ENCODE results near the gene PUM2.
"Not testable (repeated sequence)": the region's sequence is repeated elsewhere in the genome, so short reads cannot be mapped to it uniquely, and the experiment has no call there.

GRCh38 chr2:20234597-20234996 is 116.0 kb downstream of the PUM2 start:
- not testable (repeated sequence) for TF ChIP-seq POLR2AphosphoS5 (IDR thresholded peaks at IDR 0.05; ENCODE audit: low read depth, low read length); PAX5 (IDR thresholded peaks at IDR 0.05; ENCODE audit: insufficient read depth, low read length, severe bottlenecking); POLR2A (IDR thresholded peaks at IDR 0.05; ENCODE audit: low read depth, low read length); SPI1 (IDR thresholded peaks at IDR 0.05; ENCODE audit: low read depth, low read length); TAF1 (IDR thresholded peaks at IDR 0.05; ENCODE audit: low read depth, low read length); POU2F2 (IDR thresholded peaks at IDR 0.05; ENCODE audit: low read depth, low read length)
